NCI-H345 (cell line): Measurements from ENCODE around the gene SLC5A12.

Experiments
- DNase-seq: peaks from one replicate; lab custom pipeline; 2025; lab: John Stamatoyannopoulos, UW

The SLC5A12 gene

DNA sequence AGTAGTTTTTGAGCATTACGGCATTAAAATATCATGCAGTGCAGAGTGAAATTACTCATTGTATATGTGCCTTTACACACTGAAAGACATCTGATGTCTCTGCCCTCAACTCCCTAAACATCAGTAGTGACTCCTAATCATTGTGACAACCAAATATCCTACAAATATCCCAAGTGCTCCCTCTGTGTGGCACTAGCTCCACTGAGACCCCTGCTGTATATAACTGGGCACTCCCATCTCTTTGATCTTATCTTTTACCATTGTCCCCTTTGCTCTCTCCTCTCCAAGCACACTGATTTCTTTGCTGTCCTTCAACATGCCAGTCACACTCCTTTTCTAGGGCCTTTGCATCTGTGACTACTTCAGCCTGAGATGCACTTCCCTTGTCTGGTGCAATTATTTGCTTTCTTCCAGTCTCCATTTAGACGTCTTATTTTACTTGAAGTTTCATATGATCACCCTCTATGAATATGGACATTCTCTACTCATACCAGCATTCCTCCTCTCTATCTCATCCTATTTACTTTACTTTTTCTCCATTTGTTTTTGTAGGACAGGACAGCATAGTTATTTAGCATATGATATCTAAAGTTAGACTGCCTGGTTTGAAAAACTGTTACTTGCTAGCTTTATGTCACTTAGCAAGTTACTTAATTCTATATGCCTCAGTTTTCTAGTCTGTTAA lies 2.4 kb downstream of the SLC5A12 start:
- no peak for DNase-seq

DNA sequence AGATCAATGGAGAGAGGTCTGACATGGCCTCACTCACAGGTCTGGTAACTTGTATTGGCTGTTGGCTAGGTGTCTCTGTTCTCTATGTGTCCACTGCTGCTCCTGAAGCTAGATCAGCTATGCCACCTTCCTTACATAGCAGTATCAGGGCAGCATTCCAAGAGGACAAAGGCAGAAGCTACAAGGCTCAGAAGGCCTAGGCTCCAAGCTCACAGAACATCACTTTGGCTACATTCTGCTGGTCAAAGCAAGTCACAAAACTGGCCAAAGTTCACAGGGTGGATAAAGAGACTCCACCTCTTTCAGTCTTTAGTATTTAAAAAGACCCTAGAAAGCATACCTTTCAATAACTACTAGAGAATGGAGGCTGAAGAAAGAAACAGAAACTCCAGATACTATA lies 4.1 kb downstream of the SLC5A12 start:
- DNase-seq, result no peak

DNA sequence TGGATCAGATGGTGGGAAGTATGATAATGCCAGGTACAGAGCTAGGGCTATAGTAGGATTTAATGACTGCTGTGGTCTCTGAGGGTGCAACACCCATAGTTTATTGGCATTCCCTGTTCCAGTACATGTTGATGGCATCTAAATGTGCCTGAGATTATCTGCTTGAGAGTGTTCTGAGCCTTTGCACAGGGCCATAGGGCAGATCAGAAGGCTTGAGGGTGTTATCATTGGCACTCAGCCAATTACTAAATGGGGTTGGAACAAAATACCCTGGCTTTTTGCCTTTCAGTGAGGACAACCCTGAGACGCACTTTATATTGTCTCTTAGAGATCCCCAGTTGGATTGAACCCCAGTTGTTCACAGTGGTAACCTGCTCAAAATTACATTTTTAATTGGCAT lies 6.7 kb downstream of the SLC5A12 start:
- DNase-seq, result peak; percentile 59

GRCh38 chr11:26712497-26712896 lies 9.4 kb downstream of the SLC5A12 start:
- DNase-seq, result no peak

DNA sequence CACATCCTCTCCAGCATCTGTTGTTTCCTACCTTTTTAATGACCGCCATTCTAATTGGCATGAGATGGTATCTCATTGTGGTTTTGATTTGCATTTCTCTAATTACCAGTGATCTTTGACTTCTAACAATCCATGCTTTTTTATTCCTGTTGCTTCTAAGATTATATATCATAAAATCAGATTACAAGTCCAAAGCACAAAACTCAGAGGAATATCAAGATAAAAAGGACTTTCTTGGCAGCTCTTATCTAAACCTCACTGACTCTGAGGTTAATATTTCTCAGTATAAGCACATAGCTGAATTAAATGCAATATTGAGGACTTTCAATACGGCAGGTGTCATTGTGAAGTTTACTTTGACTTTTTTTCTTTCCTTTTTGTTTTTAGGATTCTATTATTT lies 11.4 kb downstream of the SLC5A12 start:
- no peak for DNase-seq

DNA sequence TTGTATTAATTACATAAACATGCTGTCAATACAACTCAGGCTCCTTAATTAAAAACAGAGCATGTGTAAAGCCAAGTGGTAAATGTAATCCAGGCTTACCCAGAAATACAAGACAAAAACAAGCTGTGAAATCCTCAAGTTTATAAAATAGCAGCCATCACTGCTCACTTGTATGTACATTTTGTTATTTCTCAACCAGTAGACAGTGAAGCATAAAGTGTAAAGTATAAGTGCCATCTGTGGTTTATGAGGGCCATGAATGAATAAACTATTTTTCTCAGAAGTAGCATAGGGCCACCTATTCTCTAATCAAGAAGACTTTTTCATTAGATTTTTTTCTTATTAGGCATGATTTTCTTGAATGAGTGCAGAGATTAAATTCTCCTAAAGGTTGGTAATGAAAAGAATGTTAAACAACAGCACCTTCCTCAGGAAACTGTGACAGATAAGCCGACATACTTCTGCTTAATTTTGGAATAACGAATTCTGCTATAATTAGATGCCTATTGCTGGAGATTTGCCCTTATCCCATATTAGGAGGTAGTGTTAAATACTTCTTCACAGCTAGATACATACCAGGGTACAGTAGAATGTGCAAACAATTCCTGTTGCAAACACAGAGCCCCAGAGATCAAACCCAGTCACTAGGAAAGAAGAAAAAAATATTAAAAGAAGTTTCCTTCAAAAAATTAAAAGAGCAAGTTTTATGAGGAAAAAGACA lies 13.0 kb downstream of the SLC5A12 start:
- DNase-seq, result no peak

- no peak for DNase-seq
Measured at GRCh38 chr11:26706181-26706580, 15.7 kb downstream of the SLC5A12 start.

DNA sequence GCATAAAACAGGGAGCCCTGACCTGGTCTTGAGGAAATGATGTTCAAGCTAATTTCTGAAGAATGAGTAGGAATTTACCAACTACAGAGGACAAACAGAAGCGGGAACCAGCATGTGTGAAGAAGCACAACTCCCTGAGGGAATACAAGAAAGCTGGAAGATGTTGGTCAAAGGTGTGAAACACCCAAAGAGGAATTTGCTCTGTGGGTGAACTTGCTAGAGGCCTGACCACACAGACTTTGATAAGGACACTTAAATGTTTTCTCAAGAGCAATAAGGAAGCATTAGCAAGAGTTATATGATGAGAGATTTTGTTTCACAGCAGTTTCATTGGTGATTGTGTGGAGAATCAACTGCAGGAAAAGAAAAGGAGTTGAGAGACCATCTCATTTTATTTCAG lies 17.6 kb downstream of the SLC5A12 start:
- DNase-seq, result no peak

DNA sequence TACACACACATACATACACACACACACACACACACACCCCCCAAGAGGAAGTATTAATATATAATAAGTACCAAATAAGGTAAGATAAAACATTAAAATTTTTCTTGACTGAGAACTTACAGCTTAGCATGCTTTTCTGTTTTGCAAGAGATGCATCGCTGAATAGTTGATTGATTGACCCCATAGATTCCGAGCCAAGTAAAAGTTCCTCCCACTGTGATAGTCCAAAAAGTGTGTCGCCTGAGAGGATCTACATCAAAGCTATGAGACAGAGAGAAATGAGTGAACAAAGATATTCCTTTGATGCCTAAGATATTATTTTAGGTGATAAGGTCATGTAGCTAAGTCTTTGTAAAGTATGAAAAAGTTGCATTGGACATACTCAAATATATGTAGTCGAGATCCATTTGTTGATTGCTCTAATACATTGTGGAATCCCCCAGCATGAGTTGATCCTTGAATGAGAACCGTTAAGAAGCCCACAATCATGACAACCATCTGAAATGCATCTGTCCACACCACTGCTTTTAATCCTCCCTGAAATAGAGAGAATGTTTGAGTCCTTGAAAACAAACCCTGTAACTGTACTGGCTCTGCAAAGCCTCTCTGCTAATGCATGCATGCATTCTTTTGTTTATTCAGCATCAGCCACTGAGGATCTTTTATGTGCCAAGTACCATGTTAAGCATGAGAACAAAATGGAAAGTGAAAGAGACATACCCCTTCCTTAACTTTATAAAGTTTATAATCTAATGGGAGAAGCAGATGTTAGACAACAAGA lies 18.3 kb downstream of the SLC5A12 start:
- DNase-seq, result peak; percentile 0

DNA sequence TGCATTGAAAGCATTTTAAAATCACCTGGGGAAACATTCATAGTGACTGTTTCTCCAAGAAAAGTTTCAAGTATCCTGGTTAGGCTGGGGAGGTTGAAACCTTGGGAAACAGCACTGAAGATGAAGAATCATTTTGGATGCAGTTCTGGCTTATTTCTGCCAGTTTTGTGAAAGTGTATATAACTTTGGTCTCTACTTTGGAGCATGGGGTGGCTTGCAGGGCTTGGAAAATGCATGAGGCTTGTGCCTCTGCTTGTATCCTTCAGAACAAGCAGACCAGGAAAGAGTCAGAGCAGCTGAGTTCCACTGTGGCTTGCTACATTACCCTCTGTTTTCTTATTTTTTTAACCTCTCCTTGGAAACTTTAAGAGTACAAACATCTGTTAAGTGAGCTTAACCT lies 19.5 kb downstream of the SLC5A12 start:
- DNase-seq, result no peak

GRCh38 chr11:26700574-26701235 lies 21.2 kb downstream of the SLC5A12 start:
- DNase-seq, result no peak

GRCh38 chr11:26698224-26698623 lies 23.6 kb downstream of the SLC5A12 start:
- DNase-seq, result no peak

GRCh38 chr11:26696330-26696729 lies 25.5 kb downstream of the SLC5A12 start:
- DNase-seq, result peak; percentile 20

- DNase-seq, result no peak
Measured at GRCh38 chr11:26688701-26689100, 33.2 kb downstream of the SLC5A12 start.

DNA sequence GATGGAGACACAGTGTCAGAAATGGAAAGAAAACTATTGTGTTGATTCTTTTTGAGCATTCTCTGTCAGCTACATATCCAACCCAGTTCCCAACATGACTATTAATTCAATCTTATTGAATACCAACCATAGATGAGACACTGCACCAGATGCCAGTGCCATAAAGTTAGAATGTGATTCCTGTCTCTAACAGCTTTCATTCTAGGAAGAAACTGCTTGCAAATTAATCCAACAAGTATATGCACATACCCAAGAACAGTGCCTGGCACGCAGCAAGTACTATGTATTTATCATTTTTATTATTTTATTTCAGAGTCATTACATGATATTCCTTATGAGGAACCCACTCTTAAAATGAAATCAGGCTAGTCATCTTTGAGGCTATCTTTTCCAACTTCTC lies 34.5 kb downstream of the SLC5A12 start:
- no peak for DNase-seq

- DNase-seq, result no peak
Measured at GRCh38 chr11:26677566-26677965, 44.3 kb downstream of the SLC5A12 start.

GRCh38 chr11:26676641-26677040 lies 45.2 kb downstream of the SLC5A12 start:
- no peak for DNase-seq

GRCh38 chr11:26675233-26675928 lies 46.5 kb downstream of the SLC5A12 start:
- no peak for DNase-seq

GRCh38 chr11:26665946-26666345 lies 55.9 kb downstream of the SLC5A12 start:
- no peak for DNase-seq

DNA sequence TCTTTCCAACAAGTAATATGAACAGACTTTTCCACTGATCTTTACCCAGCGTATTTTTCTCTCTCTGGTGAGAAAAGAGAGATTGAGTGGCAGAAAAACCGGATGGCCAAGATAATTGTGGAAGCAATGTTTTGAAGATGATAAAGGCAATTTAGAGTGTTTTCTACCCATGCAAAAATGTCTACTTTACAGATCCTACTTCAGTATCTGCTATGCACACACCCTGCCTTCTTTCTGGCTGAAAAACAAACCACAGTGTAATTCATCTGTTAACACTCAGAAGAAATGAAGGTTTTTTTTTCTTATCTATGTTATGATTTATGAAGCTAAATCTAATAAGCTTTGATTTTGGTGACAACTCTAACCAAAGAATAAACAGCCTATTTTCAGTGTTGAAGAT lies 56.8 kb downstream of the SLC5A12 start:
- no peak for DNase-seq

DNA sequence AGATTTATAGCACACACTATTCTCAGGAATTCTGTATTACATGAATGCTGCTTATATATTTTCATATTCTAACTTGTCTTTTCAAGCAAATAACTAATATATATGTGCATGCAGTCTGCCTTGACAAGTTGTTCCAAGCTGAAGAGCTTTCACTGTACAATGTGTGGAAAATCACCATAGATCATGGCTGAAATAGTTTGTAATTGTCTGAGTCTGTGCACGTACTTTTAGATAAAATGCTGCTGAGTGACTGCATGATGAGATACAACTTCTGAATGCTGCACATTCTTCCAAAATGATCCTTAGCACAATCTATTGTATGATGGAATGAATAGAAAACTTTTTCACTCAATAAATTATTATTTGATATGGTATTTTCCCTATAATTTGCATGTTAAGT lies 58.9 kb downstream of the SLC5A12 start:
- no peak for DNase-seq

DNA sequence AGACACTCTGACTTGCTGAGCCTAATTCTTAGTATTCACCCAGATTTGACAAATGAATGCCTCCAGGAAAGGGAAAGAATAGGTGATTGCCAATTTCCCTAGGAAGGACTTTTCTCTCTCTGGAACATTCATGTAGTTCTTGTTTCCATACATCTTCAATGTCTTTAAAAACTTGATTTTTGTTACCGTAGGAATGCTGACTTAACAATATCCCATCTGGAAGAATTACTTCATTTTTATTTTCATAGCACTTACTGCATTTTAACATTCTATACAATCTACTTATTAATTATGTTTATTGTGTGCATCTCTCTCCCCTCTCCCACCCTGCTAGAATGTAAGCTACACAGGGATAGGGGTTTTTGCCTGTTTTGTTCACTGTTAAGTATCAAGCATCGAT lies 66.6 kb downstream of the SLC5A12 start:
- DNase-seq, result no peak
